A673 (cell line): ENCODE measurements around the gene MCM3. TPM values are rescaled to one million over a fixed set of nuclear protein-coding genes. Genes with fewer than 3 reads are reported as not detected.

Experiments used
- BruUV-seq: library from RNA; stranded (reverse); fragments of 400-500 nt; replicated peaks from 2 replicates; lab custom pipeline; 2021; lab: Mats Ljungman, UMichigan
- CTCF ChIA-PET: fragments of 300-600 bp; sonication (Branson Sonifier 250); formaldehyde crosslinking; loops from one replicate; lab custom pipeline; 2022; ENCODE audit warnings: antibody characterized with exemption; lab: Charles Lee
- POLR2A ChIA-PET: fragments of 300-600 bp; sonication (Branson Sonifier 250); formaldehyde crosslinking; loops from one replicate; lab custom pipeline; 2022; ENCODE audit warnings: antibody characterized with exemption; ENCODE audit not compliant: low non-redundant PET; lab: Charles Lee
- DNase-seq: peaks from one replicate; pipeline ENCODE4 v3.0.0-alpha.2; 2015; ENCODE audit warnings: low spot score
- H3K27ac ChIP-seq: fragments of 200-600 bp; sonication (generic); 2 replicates; pipeline ENCODE4 v1.5.1; 2016; ENCODE audit warnings: mixed run types, low read depth, mild to moderate bottlenecking, mixed read lengths, antibody characterized with exemption, low read length; ENCODE audit not compliant: poor library complexity, severe bottlenecking
- H3K27me3 ChIP-seq: fragments of 200-600 bp; sonication (generic); replicated peaks from 2 replicates; pipeline ENCODE4 v1.6.1; 2017; ENCODE audit warnings: mixed run types, low read depth, mild to moderate bottlenecking, mixed read lengths, antibody characterized with exemption, low read length; ENCODE audit not compliant: insufficient read depth, poor library complexity
- H3K36me3 ChIP-seq: fragments of 200-600 bp; sonication (generic); 2 replicates; pipeline ENCODE4 v1.6.1; 2016; ENCODE audit warnings: mixed run types, mild to moderate bottlenecking, mixed read lengths, antibody characterized with exemption, low read length; ENCODE audit not compliant: insufficient read depth, poor library complexity, severe bottlenecking
- H3K4me1 ChIP-seq: fragments of 200-600 bp; sonication (generic); 2 replicates; pipeline ENCODE4 v1.6.1; 2017; ENCODE audit warnings: mixed run types, mild to moderate bottlenecking, mixed read lengths, antibody characterized with exemption, low read length; ENCODE audit not compliant: insufficient read depth, poor library complexity, severe bottlenecking
- H3K4me3 ChIP-seq: fragments of 200-600 bp; sonication (generic); 2 replicates; pipeline ENCODE4 v1.5.1; 2016; ENCODE audit warnings: low read depth, mixed run types, mild to moderate bottlenecking, mixed read lengths, low read length; ENCODE audit not compliant: poor library complexity, severe bottlenecking
- H3K9me3 ChIP-seq: fragments of 200-600 bp; sonication (generic); 2 replicates; pipeline ENCODE4 v1.6.1; 2016; ENCODE audit warnings: mixed run types, low read depth, mild to moderate bottlenecking, mixed read lengths, antibody characterized with exemption, low read length; ENCODE audit not compliant: poor library complexity, severe bottlenecking
- EZH2 ChIP-seq: fragments of 200-600 bp; sonication (generic); IDR thresholded peaks from 2 replicates; pipeline ENCODE4 v1.6.1; 2017; ENCODE audit warnings: borderline replicate concordance, low read depth, mild to moderate bottlenecking, mixed read lengths, antibody characterized with exemption, low read length; ENCODE audit not compliant: poor library complexity, severe bottlenecking
- intact Hi-C: fragments of 100-400 bp; cut with micrococcal nuclease; formaldehyde crosslinking; loops from one replicate; pipeline ENCODE4 v1.10.0; 2022; ENCODE audit not compliant: unreplicated experiment
- total RNA-seq: library from RNA; stranded (reverse); gene quantifications from 2 replicates; pipeline ENCODE4 v1.2.3, GENCODE V29; 2021
- TF ChIP-seq, protein P1 (sequence below): fragments of 300-800, 200-600 bp; sonication (generic); conservative IDR thresholded peaks from 2 replicates; pipeline ENCODE4 v1.5.1; 2017; ENCODE audit warnings: low read depth, mild to moderate bottlenecking, antibody characterized with exemption, low read length, moderate library complexity, mixed read lengths

Gene MCM3
- total RNA-seq, 1 experiment from 2014 or later = 233 TPM

DNA sequence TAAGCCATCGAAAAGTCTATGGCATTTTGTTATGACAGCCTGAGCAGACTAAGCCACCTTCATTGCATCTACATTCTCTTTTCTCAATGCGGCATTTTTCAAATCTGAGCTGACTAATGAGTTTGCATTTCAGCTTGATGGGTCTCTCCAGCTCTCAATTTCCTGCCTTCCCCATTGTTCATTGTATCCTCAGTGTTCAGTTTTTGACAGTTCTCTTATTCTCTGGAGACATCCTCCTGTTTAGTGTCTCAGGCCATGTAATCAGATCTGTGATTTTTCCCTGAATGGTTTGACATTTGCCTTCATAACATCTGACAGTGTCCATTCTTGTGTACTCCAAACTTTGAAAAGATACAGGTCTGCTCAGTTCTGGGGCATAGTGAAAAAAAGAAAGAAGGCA, 27.9 kb upstream of the MCM3 start:
- Histone ChIP-seq H3K9me3 (no peaks in the 10 kb centered on the region), H3K36me3 (no peaks in the 10 kb centered on the region), H3K4me3 (no peak overlapping the region), H3K27ac (no peak overlapping the region), H3K4me1 (no peaks in the 10 kb centered on the region), H3K27me3 (no peaks in the 10 kb centered on the region)
- BruUV-seq = no TSS peak
- CTCF ChIA-PET = no interaction called here
- intact Hi-C loops = no loop called here
- TF ChIP-seq EZH2 = no peak
- POLR2A ChIA-PET = no interaction called here
- DNase-seq = no peak

DNA sequence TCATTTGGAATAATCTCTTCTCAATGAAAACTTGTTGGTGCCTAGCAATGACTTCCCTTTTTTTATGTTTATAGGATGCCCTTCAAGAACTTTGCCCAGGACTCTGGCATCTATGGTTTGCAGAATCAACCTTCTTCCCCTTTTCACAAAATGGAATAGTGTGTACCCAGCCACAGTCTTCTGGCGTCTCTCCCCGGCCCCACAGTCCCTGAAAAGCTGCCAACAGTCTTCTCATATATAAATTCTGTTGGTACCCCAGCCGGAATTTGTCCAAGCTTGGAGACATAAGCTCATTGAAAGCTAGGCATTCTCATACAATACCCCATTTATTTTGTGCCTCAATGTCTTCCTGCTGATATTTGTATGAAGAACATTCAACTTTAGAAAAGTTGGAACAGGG, 26.4 kb upstream of the MCM3 start:
- TF ChIP-seq, protein P1, sequence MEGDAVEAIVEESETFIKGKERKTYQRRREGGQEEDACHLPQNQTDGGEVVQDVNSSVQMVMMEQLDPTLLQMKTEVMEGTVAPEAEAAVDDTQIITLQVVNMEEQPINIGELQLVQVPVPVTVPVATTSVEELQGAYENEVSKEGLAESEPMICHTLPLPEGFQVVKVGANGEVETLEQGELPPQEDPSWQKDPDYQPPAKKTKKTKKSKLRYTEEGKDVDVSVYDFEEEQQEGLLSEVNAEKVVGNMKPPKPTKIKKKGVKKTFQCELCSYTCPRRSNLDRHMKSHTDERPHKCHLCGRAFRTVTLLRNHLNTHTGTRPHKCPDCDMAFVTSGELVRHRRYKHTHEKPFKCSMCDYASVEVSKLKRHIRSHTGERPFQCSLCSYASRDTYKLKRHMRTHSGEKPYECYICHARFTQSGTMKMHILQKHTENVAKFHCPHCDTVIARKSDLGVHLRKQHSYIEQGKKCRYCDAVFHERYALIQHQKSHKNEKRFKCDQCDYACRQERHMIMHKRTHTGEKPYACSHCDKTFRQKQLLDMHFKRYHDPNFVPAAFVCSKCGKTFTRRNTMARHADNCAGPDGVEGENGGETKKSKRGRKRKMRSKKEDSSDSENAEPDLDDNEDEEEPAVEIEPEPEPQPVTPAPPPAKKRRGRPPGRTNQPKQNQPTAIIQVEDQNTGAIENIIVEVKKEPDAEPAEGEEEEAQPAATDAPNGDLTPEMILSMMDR = no peak
- TF ChIP-seq EZH2 = no peak
- DNase-seq = no peak
- Histone ChIP-seq H3K9me3 (no peaks in the 10 kb centered on the region), H3K4me3 (no peak overlapping the region), H3K27ac (no peak overlapping the region), H3K36me3 (no peaks in the 10 kb centered on the region), H3K27me3 (no peaks in the 10 kb centered on the region), H3K4me1 (no peaks in the 10 kb centered on the region)
- ChIA-PET CTCF (no interaction called here), POLR2A (no interaction called here)
- intact Hi-C loops = no loop called here
- no TSS peak for BruUV-seq

DNA sequence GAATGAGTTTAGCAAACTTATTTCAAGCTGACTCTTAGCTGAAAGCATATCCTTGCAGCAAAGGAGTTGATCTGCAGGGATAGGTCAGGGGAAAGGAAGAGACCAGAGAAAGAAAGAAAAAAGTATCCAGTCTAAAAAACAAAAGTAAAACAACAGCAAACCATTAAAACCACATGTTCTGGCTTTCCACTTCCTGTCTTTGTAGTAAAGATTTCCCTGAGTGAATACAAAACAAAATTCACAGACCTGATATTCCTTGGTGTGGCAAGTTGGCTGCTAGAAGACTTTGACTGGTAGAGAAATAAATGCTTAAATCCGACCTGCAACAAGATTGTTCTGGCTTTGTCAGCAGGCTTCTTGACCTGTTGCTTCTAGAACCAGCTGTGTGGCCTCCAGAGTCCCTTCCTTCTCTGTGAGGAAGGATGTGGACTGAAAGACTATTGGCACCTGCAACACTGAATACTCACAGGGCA, 23.4 kb upstream of the MCM3 start:
- ChIA-PET CTCF (no interaction called here), POLR2A (no interaction called here)

More for the DNA sequence above, 23.4 kb upstream of the MCM3 start:
- TF ChIP-seq, protein P1 = no peak
- no peak for TF ChIP-seq EZH2
- no TSS peak for BruUV-seq
- H3K9me3 ChIP-seq = no peaks in the 10 kb centered on the region
- no peak overlapping the region for H3K27ac ChIP-seq
- intact Hi-C loops = no loop called here
- H3K4me3 ChIP-seq = no peak overlapping the region
- H3K4me1 ChIP-seq = no peaks in the 10 kb centered on the region
- H3K36me3 ChIP-seq = no peaks in the 10 kb centered on the region
- no peak for DNase-seq
- H3K27me3 ChIP-seq = no peaks in the 10 kb centered on the region
